Measurements from ENCODE around the gene CD27.
"Not testable (repeated sequence)": the region's sequence is repeated elsewhere in the genome, so short reads cannot be mapped to it uniquely, and the experiment has no call there.

Gene CD27

DNA sequence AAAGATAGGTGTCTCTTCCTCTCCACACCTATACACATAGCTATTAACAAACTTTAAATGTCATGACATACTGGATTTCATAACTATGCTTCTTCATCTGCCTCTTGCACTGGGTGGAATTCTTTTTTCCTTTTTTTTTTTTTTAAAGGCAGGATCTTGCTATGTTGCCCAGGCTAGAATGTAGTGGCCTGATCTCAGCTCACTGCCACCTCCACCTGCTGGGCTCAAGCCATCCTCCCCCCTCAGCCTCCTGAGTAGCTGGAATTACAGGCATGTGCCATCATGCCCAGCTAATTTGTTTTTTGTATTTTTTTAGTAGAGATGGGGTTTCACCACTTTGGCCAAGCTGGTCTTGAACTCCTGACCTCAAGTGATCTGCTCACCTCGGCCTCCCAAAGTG, 43.5 kb downstream of the CD27 start:
- no peak for DNase-seq (ENCODE audit: low read depth)

DNA sequence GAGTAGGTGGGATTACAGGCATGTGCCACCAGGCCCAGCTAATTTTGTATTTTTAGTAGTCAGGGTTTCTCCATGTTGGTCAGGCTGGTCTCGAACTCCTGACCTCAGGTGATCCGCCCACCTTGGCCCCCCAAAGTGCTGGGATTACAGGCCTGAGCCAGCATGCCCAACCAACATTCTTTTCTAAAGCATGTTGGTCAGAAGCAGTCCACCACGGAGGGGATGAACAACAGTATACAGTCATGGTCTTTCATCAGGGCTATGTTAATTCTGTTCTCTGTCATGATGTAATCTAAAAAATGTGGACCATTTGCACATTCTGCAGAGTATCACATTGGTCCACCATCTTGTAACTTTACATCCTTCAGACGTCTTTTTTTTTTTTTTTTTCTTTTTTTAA, 44.7 kb downstream of the CD27 start:
- no peak for DNase-seq (ENCODE audit: low read depth)

DNA sequence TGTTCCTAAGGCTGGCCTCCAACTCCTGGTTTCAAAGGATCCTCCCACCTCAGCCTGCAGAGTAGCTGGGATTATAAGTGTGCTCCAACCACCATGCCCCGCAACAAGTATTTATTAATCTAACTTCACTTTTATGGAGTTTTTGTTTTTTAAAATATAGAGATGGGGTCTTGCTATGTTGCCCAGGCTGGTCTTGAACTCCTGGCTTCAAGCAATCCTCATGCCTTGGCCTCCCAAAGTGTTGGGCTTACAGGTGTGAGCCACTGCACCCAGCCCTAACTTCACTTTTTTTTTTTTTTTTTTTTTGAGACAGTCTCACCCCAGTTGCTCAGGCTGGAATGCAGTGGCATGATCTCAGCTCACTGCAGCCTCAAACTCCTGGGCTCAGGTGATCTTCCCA, 45.9 kb downstream of the CD27 start:
- DNase-seq (ENCODE audit: low read depth), result not testable (repeated sequence)

DNA sequence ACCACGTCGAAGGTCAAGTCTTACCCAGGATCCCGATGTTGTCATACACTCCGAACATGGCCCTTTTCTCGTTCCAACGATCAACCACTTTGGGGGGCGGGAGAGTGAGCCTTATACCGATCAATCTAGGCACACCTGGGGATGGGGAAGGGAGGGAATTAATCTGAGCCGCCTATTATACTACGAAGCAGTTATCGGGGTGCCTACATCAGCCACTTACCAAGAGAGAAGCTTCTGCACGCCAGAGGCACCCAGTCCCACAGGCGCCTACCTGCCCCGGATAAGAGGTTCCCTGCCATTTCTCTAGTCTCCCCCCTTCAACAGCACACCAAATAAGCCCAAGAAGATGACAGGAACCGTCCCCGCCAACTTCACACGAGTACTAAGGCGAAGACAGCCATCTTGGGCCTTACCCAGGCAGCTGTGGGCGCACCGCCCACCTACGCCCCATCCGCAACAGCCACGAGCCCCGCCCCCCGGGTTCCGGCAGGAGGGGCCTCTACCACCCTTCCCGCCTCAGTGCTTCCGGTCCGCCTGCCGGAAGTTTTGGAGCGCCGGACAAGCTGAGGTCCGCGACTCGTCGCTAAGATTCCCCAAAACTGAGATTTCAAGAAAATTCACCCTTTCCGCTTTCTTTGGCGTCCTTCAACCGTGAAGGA, 48.2 kb downstream of the CD27 start, which contains the start of gene MRPL51:
MRPL51 (minus strand) TSS at position 425 of the 659 bp plus-strand sequence; CDS start at position 299, 126 bp downstream.
- peak; percentile 93 for DNase-seq (ENCODE audit: low read depth)

DNA sequence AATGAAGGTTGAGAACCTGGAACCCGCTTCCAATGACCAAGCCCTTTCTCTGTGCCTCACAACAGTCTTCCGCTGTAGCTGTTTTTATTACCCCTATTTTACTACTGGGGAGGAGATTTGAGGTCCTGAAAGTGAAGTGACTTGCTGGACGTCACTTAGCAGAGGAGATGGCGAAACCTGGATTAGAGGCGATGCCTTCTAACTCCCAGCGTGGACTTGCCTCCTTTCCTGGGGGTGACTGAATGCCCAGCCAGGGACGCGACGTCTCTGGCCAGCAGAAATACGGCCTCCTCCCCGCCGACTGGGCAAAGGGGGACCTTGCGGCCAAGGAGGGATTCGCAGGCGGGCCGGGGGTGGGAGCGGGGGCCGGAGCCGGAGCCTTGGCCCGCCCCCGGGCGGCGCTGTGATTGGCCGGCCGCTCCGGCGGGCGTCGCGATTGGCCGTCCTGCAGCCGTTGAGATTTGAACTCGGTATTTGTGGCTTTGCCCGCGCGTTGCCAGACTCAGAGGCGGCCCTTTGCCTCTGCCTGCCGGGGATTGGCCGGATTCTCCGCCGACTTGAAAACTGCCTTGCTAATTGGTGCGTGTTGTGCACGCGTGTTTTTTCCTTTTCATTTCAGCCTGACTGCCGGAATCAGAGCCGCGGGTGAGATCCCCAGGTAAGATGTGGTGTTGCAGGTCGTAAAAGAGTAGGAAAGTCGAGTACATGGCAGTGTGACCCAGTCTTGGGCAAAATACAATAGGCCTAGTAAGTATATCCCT, 48.9 kb downstream of the CD27 start, which contains the start of gene NCAPD2:
NCAPD2 (plus strand) TSS at position 606 of the 761 bp plus-strand sequence. CDS start 997 bp downstream, outside the sequence.
- peak; percentile 93 for DNase-seq (ENCODE audit: low read depth)

DNA sequence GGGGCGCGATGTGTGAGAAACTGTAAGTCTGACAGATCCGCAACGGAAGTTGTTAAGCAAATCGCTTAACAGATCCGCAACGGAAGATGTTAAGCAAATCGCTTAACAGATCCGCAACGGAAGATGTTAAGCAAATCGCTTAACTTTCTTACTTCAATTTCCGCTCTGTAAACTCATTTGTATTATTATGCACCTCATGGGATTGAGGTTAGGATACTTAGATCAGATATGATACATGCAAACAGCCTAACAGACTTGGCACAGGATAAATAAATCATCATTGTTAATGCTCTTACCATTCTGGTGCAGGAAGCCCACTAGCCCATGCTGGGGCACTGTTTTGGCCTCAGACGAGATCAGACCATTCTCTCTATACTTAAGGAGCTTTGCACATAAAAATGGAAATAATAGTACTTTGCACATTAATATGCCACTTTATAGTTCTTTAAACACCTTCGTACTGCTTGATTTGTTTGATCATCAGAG, 49.5 kb downstream of the CD27 start:
- no peak for DNase-seq (ENCODE audit: low read depth)

DNA sequence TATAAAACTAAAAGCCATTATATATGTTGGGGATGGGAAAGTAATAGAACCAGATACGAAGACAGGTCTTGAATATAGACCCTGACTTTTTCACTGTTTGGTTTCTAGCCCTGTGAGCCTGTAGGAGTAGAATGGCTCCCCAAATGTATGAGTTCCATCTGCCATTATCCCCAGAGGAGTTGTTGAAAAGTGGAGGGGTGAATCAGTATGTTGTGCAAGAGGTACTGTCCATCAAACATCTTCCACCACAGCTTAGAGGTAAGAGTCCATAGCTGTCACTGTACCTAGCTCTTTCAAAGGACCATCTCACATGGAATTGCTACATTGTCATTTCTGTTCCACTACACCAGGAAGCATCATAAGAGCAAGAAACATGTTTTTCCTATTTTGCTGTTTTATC, 50.2 kb downstream of the CD27 start:
- no peak for DNase-seq (ENCODE audit: low read depth)

DNA sequence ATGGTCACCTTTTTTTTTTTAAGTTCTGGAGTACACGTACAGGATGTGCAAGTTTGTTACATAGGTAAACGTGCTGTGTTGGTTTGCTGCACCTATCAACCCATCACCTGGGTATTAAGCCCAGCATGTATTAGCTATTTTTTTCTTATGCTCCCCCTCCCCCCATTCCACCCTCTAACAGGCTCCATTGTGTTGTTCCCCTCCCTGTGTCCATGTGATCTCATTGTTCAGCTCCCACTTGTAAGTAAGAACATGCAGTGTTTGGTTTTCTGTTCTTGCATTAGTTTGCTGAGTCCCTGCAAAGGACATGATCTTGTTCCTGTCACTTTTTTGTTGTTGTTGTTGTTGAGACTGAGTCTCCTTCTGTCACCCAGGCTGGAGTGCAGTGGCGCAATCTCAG, 52.5 kb downstream of the CD27 start:
- DNase-seq (ENCODE audit: low read depth), result not testable (repeated sequence)

DNA sequence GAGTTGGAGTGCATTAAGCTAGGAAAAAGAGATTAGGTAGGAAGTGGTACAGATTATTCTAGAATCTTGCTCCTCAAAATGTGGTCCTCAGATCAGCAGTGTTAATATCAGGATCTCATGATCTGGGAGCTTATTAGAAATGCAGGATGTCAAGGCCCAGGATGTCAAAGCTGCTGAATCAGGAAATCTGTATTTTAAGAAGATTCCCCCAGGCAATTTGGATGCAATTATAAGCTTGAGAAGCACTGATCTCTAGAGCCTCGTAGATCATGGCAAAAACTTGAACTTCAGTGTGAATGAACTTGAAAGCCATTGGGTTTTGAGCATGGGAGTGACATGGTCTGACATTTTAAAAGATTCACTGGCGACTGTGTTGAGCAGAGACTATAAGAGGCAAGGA, 55.7 kb downstream of the CD27 start:
- DNase-seq (ENCODE audit: low read depth), result no peak
